Stimulated activated naive B cell treated with anti-CD40 and anti-IgM and Interleukin-4, amounts not matched to agents 10 μg/mL and 1 μg/mL and 100 μg/mL, for 72 hours (primary cell): ENCODE data around the gene S1PR3.

Source experiments
- ATAC-seq, 2 donors: fragments of 150-1000 bp; cut with Tn5 transposase; replicated peaks; 2 replicates each; pipeline ENCODE4 v1.10.0; 2021; ENCODE audit warnings: moderate library complexity in 1 of 2
- DNase-seq: peaks from one replicate; pipeline ENCODE4 v3.0.0; 2021
- H3K27ac Mint-ChIP-seq: one replicate; pipeline ENCODE4 v1.8.0; 2022; ENCODE audit warnings: mild to moderate bottlenecking, mixed read lengths
- H3K27me3 Mint-ChIP-seq, 2 donors: one replicate each; pipeline ENCODE4 v1.8.0; 2022; ENCODE audit warnings: mixed read lengths in 2 of 2
- H3K36me3 Mint-ChIP-seq, 2 donors: one replicate each; pipeline ENCODE4 v1.8.0; 2022; ENCODE audit warnings: mixed read lengths in 2 of 2, mild to moderate bottlenecking in 1 of 2
- H3K4me1 Mint-ChIP-seq, 2 donors: one replicate each; pipeline ENCODE4 v1.8.0; 2022; ENCODE audit warnings: mixed read lengths in 2 of 2, mild to moderate bottlenecking in 1 of 2
- H3K4me3 Mint-ChIP-seq, 2 donors: one replicate each; pipeline ENCODE4 v1.8.0; 2022; ENCODE audit warnings: mild to moderate bottlenecking in 2 of 2, mixed read lengths in 2 of 2, moderate library complexity in 1 of 2
- H3K9me3 Mint-ChIP-seq, 2 donors: one replicate each; pipeline ENCODE4 v1.8.0; 2022; ENCODE audit warnings: mixed read lengths in 2 of 2, mild to moderate bottlenecking in 1 of 2

S1PR3 gene

GRCh38 chr9:88990729-88991065 is 571 bp upstream of the S1PR3 start:
- Mint-ChIP-seq H3K36me3 (peaks cover 0 to 3% of the 10 kb centered on the region in 2 donors), H3K27me3 (peaks cover 63 to 86% of the 10 kb centered on the region in 2 donors), H3K9me3 (peaks cover 0 to 2% of the 10 kb centered on the region in 2 donors), H3K4me3 (peak overlapping the region; percentile 39 to 77), H3K27ac (no peak overlapping the region), H3K4me1 (peaks cover 15 to 36% of the 10 kb centered on the region in 2 donors)
- ATAC-seq, result no peak
- DNase-seq, result no peak

- Mint-ChIP-seq H3K27ac (no peak overlapping the region), H3K36me3 (peaks cover 0 to under 1% of the 10 kb centered on the region in 2 donors), H3K9me3 (peaks cover 0 to under 1% of the 10 kb centered on the region in 2 donors), H3K27me3 (peaks cover 52 to 75% of the 10 kb centered on the region in 2 donors), H3K4me1 (peaks cover 15 to 36% of the 10 kb centered on the region in 2 donors), H3K4me3 (peak overlapping the region in 1 of 2 donors; percentile 33)
- DNase-seq, result no peak
- no peak for ATAC-seq
Measured at GRCh38 chr9:88992556-88992955, 1.3 kb downstream of the S1PR3 start.

DNA sequence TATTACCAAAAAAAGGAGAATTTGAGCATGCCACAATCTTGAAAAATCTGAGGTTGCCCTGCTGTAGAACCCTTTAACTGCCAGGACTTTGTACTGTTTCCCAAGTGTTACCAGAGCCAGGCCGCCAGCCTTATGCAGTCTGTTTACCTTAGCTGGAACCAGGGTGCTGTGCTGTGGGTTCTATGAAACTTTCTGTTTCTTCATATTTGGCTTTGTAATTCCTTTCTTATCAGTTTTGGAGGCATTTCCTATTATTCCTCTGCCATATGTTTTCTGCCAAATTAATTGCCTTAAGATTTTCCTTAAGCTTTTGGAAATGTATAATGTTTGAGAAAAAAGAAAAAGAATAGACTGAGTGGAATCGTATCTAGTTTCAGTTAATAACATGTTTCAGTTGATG is 2.1 kb downstream of the S1PR3 start:
- no peak for ATAC-seq
- Mint-ChIP-seq H3K4me1 (peaks cover 15 to 35% of the 10 kb centered on the region in 2 donors), H3K27me3 (peaks cover 49 to 73% of the 10 kb centered on the region in 2 donors), H3K4me3 (no peak overlapping the region), H3K27ac (no peak overlapping the region), H3K36me3 (no peaks in the 10 kb centered on the region), H3K9me3 (no peaks in the 10 kb centered on the region)
- DNase-seq, result no peak

DNA sequence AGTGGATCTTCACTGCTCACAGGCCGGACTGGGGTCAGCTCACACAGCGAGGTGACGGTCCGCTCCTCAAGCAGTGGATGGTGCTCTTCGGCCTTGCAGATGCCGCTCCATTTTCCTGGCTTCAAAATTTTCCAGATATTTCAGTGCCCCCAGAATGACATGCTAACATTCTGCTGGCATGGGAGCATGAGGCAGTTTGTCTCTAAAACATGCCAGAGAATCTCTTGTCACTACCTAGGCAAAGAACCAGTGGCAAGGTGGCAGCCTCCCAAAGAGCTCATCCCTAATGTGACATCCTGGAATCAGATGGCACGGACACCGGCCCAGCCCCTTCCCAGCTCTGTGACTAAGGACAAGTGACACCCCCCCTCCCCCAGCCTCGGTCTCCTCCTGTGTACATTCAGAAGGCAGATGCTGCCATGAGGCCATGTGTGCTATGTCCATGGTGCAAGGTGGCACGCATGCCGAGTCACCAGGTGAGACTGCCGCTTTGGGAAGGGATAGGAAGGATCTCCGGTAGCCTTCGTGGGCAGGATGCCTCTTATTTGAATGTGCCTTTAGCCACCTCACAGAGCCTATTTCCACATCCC is 2.7 kb downstream of the S1PR3 start:
- ATAC-seq, result no peak
- H3K36me3 Mint-ChIP-seq, result no peaks in the 10 kb centered on the region
- H3K4me1 Mint-ChIP-seq, result peaks cover 12 to 28% of the 10 kb centered on the region in 2 donors
- peaks cover 45 to 67% of the 10 kb centered on the region in 2 donors for H3K27me3 Mint-ChIP-seq
- no peaks in the 10 kb centered on the region for H3K9me3 Mint-ChIP-seq
- no peak overlapping the region for H3K4me3 Mint-ChIP-seq
- H3K27ac Mint-ChIP-seq, result no peak overlapping the region
- DNase-seq, result no peak

DNA sequence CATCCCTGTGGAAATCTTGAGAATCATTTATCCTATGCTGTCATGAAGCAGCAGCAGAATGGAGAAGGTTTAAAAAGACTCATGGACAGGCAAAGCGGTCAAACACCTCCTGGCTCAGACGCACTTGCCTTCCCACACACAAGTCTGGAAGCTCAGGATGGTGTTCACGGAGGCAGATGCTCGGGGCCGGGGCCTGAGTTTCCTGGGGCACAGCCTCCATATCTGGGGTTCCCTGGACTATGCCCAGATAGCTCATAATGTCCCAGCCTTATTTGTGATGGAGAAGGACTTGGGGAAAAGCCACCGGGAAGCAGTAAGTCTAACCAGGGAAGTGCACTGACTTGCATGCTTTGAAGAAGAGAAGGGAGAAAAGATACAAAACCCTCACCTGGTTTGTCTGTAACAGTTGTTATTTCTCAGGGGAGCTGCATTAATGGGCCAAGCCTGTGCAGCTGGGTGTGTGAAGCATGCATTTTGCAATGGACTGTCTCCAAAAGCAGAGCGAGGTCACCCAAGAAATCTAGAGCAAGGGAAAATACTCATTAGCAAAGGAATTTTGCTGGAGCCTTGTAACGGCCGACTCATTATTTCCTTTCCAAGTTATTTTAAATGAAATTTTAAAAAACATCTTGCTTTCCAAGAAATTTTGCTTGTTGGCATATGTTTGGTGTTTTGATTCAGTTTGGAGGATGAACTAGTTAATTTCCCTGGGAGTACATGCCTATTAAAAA is 3.4 kb downstream of the S1PR3 start:
- H3K9me3 Mint-ChIP-seq, result no peaks in the 10 kb centered on the region
- H3K4me1 Mint-ChIP-seq, result peaks cover 5 to 21% of the 10 kb centered on the region in 2 donors
- H3K27ac Mint-ChIP-seq, result no peak overlapping the region
- DNase-seq, result no peak
- no peak for ATAC-seq
- H3K4me3 Mint-ChIP-seq, result no peak overlapping the region
- H3K36me3 Mint-ChIP-seq, result no peaks in the 10 kb centered on the region
- peaks cover 45 to 61% of the 10 kb centered on the region in 2 donors for H3K27me3 Mint-ChIP-seq

DNA sequence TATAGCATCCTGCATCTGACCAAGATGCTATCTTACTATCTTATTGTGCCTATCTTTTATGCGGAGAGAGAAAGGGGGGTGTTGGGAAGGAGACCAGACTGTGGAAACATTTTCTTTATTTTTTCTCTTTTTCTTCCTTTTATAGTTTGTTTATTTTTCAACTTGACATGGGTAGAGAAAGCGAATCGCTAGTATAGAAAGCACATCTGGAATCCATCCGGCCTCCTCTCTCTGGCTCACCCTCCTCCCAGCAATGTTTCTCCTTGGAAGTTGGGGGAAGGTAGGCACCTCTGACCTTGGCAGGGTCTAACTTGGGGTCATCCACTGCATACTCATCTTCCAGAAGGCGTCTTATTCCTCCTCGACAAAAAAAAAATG is 3.9 kb downstream of the S1PR3 start:
- no peaks in the 10 kb centered on the region for H3K36me3 Mint-ChIP-seq
- no peak overlapping the region for H3K27ac Mint-ChIP-seq
- peaks cover 3 to 16% of the 10 kb centered on the region in 2 donors for H3K4me1 Mint-ChIP-seq
- peaks cover 45 to 55% of the 10 kb centered on the region in 2 donors for H3K27me3 Mint-ChIP-seq
- no peak for DNase-seq
- no peak for ATAC-seq
- no peak overlapping the region for H3K4me3 Mint-ChIP-seq
- no peaks in the 10 kb centered on the region for H3K9me3 Mint-ChIP-seq

DNA sequence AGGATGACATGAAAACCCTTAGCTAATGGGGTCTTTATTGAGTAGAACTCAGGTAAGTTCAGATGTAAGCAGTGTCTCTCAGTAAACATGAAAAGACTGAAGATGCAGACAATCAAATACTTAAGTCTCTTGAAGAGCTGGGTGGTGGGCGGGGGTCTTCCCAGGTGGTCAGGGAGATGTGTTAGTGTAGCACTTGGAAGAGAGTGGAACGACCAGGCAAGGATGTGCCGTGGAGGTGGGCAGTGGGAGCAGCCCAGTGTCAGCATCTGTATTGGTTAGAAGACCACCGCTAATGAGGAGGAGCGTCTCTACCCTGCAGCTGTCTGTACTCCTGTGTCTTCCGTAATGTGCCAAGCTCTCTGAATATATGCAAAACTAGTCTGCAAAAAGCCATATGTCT is 4.4 kb downstream of the S1PR3 start:
- Mint-ChIP-seq H3K36me3 (no peaks in the 10 kb centered on the region), H3K4me3 (no peak overlapping the region), H3K9me3 (no peaks in the 10 kb centered on the region), H3K27me3 (peaks cover 40 to 52% of the 10 kb centered on the region in 2 donors), H3K4me1 (peaks cover 3 to 14% of the 10 kb centered on the region in 2 donors), H3K27ac (no peak overlapping the region)
- DNase-seq (no peak), ATAC-seq (no peak)

GRCh38 chr9:88996046-88996920 is 5.0 kb downstream of the S1PR3 start:
- Mint-ChIP-seq H3K4me1 (peaks cover 8 to 16% of the 10 kb centered on the region in 2 donors), H3K27me3 (peaks cover 46 to 54% of the 10 kb centered on the region in 2 donors), H3K36me3 (no peaks in the 10 kb centered on the region), H3K4me3 (no peak overlapping the region), H3K27ac (no peak overlapping the region), H3K9me3 (no peaks in the 10 kb centered on the region)
- no peak for ATAC-seq
- no peak for DNase-seq

DNA sequence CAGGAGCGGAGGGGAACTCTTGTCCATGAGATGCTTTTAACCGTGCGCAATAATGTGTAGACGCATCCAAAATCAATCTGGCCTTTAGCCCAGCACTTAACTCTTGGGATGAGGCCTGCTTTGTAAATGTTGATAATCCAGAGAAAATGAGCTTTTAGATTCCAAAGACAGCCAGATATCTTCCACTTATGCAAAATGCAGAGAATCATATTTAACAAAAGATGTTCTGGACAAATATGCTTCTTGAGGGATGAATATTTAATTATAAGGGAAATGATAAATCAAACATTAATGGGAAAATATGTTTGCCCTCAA is 5.6 kb downstream of the S1PR3 start:
- Mint-ChIP-seq H3K4me3 (no peak overlapping the region), H3K4me1 (peaks cover 6 to 12% of the 10 kb centered on the region in 2 donors), H3K27me3 (peaks cover 46 to 54% of the 10 kb centered on the region in 2 donors), H3K36me3 (no peaks in the 10 kb centered on the region), H3K9me3 (no peaks in the 10 kb centered on the region), H3K27ac (no peak overlapping the region)
- ATAC-seq (no peak), DNase-seq (no peak)

DNA sequence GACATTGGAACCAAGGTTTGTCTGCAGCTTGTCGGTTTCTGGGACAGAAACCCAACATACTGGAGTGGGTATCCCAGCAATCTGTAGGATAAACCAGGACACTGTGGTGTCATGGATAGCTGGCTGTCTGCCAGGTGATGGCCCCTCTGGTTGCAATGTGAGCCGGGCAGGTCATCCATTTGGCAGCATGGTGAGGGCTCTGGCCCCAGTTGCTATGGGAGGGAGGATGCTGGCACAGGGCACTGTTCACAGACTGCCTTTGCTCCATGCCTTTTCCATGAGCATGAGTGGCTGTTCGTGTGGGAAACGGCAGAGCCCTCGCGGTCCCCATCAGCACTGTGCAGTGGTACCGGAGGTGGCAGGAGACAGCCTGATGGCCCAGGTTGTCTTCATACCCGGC is 6.4 kb downstream of the S1PR3 start:
- DNase-seq (no peak), ATAC-seq (no peak)
- no peak overlapping the region for H3K4me3 Mint-ChIP-seq
- peaks cover 46 to 54% of the 10 kb centered on the region in 2 donors for H3K27me3 Mint-ChIP-seq
- peaks cover 6 to 8% of the 10 kb centered on the region in 2 donors for H3K4me1 Mint-ChIP-seq
- H3K27ac Mint-ChIP-seq, result no peak overlapping the region
- H3K36me3 Mint-ChIP-seq, result no peaks in the 10 kb centered on the region
- H3K9me3 Mint-ChIP-seq, result no peaks in the 10 kb centered on the region

DNA sequence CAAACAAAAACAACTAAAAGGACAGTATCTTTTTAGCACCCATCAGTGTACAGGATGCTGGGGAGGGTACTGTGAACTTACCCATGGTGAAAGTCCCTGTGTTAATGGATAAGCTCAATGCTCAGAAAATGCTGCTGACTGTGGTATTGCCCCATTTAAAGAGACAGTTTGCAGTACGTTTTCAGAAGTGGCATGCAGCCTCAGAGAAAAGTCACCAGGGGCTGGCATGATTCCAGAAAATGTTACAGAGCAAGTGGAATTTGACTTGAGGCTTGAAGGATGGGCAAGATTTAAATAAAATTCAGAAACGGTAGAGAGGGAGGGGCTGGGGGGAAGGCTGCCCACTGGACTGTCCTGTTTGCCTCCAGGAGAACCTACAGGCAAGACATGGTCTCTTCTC is 7.2 kb downstream of the S1PR3 start:
- ATAC-seq (no peak), DNase-seq (no peak)
- H3K4me1 Mint-ChIP-seq, result peaks cover 6 to 8% of the 10 kb centered on the region in 2 donors
- H3K4me3 Mint-ChIP-seq, result no peak overlapping the region
- H3K27me3 Mint-ChIP-seq, result peaks cover 42 to 54% of the 10 kb centered on the region in 2 donors
- no peaks in the 10 kb centered on the region for H3K36me3 Mint-ChIP-seq
- H3K27ac Mint-ChIP-seq, result no peak overlapping the region
- no peaks in the 10 kb centered on the region for H3K9me3 Mint-ChIP-seq

DNA sequence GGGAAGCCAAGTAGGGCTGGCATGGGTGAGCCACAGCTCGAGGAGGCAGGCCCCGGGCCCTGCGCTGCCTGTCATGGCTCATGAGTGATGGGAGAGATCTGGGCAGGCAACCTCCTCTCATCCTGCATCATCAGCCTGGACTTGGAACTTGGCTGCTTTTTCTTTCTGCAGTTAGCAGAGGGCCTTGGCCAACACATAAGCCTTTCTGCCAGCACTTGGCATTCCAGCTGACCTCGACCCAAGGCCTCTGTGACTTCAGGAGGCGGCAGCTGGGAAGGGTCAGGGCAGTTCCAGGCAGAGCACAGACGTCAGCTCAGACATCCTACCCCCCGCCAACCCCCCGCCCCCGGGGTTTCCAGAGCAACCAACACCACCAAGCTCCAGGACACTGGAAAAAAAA is 7.6 kb downstream of the S1PR3 start:
- Mint-ChIP-seq H3K36me3 (no peaks in the 10 kb centered on the region), H3K9me3 (no peaks in the 10 kb centered on the region), H3K27ac (no peak overlapping the region), H3K27me3 (peaks cover 38 to 50% of the 10 kb centered on the region in 2 donors), H3K4me1 (peaks cover 6 to 8% of the 10 kb centered on the region in 2 donors), H3K4me3 (no peak overlapping the region)
- ATAC-seq, result no peak
- no peak for DNase-seq

DNA sequence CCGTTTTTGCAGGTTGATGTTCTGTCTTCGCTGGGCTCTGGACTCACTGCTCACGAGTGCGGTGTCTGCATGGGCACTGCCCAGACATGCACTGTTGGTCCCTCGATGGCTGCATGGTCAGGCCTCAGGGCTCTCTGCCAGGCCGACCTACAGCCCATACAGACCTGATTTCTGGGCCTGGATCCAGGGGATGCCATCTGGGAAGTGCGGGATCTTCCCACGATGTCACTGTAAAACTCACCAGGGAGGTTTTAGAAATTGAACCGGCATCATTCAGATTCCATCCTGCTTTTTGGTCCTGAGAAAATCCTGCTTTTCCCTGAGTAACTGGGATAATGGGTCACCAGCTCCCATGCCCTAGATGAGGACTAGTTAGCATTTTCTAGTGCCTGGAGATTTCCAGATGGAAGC is 9.1 kb downstream of the S1PR3 start:
- no peak overlapping the region for H3K27ac Mint-ChIP-seq
- H3K4me3 Mint-ChIP-seq, result no peak overlapping the region
- peaks cover 23 to 35% of the 10 kb centered on the region in 2 donors for H3K27me3 Mint-ChIP-seq
- DNase-seq, result no peak
- ATAC-seq, result no peak
- no peaks in the 10 kb centered on the region for H3K36me3 Mint-ChIP-seq
- H3K9me3 Mint-ChIP-seq, result no peaks in the 10 kb centered on the region
- H3K4me1 Mint-ChIP-seq, result peaks cover 6 to 8% of the 10 kb centered on the region in 2 donors

- ATAC-seq (peak; percentile 87 to 96), DNase-seq (peak; percentile 61)
- Mint-ChIP-seq H3K36me3 (no peaks in the 10 kb centered on the region), H3K27me3 (peaks cover 22 to 32% of the 10 kb centered on the region in 2 donors), H3K9me3 (no peaks in the 10 kb centered on the region), H3K4me1 (peaks cover 6 to 8% of the 10 kb centered on the region in 2 donors), H3K4me3 (no peak overlapping the region), H3K27ac (no peak overlapping the region)
Measured at GRCh38 chr9:89000973-89001916, 10.0 kb downstream of the S1PR3 start.
